Measurements from ENCODE around the gene TMTC2.

TMTC2 gene

DNA sequence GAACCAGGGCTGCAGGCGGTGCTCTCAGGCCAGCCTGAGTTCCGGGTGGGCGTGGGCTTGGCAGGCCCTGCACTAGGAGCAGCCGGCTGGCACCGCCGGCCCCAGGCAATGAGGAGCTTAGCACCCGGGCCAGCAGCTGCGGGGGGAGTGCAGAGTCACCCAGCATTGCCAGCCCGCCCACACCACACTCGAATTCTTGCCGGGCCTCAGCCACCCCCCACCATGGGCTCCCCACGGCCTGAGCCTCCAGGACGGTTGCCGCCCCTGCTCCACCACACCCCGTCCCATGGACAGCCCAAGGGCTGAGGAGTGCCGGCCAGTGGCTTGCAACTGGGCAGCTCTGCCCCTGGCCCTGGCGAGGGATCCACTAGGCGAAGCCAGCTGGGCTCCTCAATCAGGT is 453.4 kb downstream of the TMTC2 start:
- no peak for DNase-seq (ENCODE audit: low read depth)
- TF ChIP-seq, protein P1, sequence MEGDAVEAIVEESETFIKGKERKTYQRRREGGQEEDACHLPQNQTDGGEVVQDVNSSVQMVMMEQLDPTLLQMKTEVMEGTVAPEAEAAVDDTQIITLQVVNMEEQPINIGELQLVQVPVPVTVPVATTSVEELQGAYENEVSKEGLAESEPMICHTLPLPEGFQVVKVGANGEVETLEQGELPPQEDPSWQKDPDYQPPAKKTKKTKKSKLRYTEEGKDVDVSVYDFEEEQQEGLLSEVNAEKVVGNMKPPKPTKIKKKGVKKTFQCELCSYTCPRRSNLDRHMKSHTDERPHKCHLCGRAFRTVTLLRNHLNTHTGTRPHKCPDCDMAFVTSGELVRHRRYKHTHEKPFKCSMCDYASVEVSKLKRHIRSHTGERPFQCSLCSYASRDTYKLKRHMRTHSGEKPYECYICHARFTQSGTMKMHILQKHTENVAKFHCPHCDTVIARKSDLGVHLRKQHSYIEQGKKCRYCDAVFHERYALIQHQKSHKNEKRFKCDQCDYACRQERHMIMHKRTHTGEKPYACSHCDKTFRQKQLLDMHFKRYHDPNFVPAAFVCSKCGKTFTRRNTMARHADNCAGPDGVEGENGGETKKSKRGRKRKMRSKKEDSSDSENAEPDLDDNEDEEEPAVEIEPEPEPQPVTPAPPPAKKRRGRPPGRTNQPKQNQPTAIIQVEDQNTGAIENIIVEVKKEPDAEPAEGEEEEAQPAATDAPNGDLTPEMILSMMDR (conservative IDR thresholded peaks at IDR 0.05; ENCODE audit: low read depth, low read length), result no peak
- H3K4me3 ChIP-seq (ENCODE audit: low read length), result no peak overlapping the region

DNA sequence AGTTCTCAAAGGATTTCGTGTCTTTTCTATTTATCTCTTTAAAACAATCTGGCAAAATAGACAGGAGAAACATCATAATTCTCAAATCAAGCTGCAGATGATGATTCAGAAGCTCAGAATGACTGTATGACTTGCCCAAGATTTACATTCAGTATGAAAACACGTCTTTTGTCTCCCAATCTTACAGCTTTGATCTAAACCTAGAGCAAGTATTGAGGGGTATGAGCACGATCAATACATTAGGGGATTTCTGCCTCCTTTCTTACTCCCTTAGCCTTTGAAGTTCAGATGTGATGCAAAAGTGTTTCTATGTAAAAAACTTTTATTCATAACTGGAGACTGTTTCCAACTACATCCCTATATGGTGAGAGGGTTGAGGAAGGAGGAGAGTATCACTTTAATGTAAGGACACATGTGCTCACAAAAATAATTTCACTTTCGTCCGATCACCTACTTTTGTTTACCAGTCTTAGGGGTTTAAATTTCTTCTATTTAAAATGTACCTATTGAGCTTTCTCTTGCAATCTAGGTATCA is 454.8 kb downstream of the TMTC2 start:
- no peak for DNase-seq (ENCODE audit: low read depth)
- H3K4me3 ChIP-seq (ENCODE audit: low read length), result no peak overlapping the region
- TF ChIP-seq, protein P1 (conservative IDR thresholded peaks at IDR 0.05; ENCODE audit: low read depth, low read length), result no peak

DNA sequence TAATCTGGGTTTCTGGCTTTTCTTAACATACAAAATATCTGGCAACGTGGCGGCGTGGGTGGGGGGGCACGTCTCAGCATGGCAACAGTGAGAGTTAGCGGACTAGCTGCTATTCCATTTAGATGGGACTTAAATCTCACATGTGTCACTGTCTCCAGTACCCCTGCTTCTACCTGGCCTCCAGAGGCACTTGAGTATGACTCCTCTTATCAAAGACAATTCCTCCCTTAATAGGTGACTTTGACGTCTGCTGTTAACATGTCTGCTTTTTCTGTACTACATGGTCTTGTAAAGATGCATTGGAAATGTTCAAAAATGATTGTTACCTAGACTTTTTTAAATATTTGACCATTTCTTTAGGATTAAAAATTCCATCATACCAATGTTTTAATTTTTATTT is 456.2 kb downstream of the TMTC2 start:
- DNase-seq (ENCODE audit: low read depth), result no peak
- no peak overlapping the region for H3K4me3 ChIP-seq (ENCODE audit: low read length)
- TF ChIP-seq, protein P1 (conservative IDR thresholded peaks at IDR 0.05; ENCODE audit: low read depth, low read length), result no peak

DNA sequence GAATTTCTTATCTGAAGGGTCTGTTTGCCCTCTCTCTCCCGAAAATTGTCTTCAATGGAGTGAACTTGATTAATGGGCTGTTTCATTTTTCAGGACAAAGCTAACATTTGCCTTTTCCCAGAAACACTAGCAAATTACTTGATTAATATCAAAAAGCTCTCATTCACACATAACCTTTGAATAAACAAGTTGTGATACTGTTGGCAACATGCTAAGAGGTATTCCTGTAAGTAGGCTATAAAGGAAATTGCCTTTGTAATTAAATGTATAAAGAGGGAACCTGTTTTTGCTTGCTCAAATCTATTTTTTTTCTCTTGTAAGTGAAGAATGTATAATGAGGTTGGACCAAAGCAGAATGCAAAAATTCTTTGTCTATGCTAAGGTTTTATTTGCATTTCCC is 457.2 kb downstream of the TMTC2 start:
- TF ChIP-seq, protein P1 (conservative IDR thresholded peaks at IDR 0.05; ENCODE audit: low read depth, low read length), result no peak
- H3K4me3 ChIP-seq (ENCODE audit: low read length), result no peak overlapping the region
- DNase-seq (ENCODE audit: low read depth), result no peak

DNA sequence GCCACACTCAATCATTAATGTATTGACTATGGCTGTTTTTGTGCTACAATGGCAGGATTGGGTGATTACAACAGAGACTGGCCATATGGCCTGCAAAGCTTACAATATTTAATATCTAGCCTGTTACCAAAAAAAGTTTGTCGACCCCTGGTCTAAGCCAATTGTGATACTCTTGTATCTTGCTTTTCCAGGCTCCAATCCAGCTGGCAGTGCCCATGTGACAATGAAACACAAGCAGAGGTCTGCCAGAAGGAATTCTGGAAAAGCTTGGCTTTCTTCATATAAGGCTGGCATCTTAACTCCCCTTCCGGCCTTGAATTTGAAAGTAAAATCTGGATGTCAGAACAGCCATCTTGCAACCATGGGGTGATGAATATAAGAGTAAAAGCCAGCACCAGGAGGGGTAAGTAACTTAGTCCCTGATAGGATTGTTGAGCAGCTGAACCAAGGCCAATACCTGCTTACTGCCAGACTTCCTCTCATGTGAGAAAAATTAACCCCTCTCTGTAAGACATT is 458.7 kb downstream of the TMTC2 start:
- no peak overlapping the region for H3K4me3 ChIP-seq (ENCODE audit: low read length)
- TF ChIP-seq, protein P1 (conservative IDR thresholded peaks at IDR 0.05; ENCODE audit: low read depth, low read length), result no peak
- DNase-seq (ENCODE audit: low read depth), result peak; percentile 2

DNA sequence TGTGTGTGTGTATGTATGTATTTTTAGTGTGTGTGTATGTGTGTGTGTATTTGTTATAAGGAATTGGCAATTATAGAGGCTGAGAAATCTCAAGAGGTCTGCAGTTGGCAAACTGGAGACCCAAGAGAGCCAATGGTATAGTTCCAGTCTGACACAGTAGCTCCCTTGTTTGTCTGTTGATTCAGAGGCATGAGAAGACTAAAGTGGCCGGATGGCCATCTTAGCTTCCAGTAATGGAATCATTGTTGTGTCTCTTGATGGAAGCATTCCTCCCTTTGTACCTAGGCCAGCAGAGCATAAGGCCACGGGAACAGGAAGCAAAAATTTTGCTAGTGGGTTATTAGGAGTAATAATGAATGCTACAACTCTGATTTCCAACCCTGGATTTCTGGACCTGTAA is 460.6 kb downstream of the TMTC2 start:
- no peak for DNase-seq (ENCODE audit: low read depth)
- TF ChIP-seq, protein P1 (conservative IDR thresholded peaks at IDR 0.05; ENCODE audit: low read depth, low read length), result no peak
- no peak overlapping the region for H3K4me3 ChIP-seq (ENCODE audit: low read length)

DNA sequence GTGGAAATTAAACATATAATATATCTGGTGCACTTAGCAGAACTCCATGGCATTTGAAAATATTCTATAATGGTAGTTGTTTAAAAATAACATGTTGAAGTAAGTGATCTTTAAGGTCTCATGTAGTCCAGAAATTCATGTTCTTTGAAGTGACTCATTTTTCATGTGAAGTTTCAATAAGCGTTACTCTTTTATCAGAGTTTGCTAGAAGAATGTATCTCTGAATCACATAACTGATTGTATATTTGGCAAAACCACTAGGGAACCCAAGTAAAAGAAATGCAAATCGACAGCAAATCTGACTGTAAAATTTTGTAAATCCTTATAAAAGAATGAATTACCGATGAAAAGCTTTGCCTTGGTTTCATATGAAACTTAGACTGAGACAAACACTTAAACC is 463.3 kb downstream of the TMTC2 start:
- DNase-seq (ENCODE audit: low read depth), result no peak
- no peak overlapping the region for H3K4me3 ChIP-seq (ENCODE audit: low read length)
- TF ChIP-seq, protein P1 (conservative IDR thresholded peaks at IDR 0.05; ENCODE audit: low read depth, low read length), result no peak

All from retinal pigment epithelial cell (primary cell).